H54 (cell line): ENCODE measurements around the gene PRKAA2.

Source experiments
- DNase-seq: peaks from one replicate; pipeline ENCODE4 v3.0.0; 2011; ENCODE audit warnings: low spot score, mixed read lengths; ENCODE audit not compliant: insufficient read length
- FAIRE-seq: peaks from 3 replicates; lab custom pipeline; 2011; peaks lifted over from hg19 to GRCh38; lab: Jason Lieb, UNC
- POLR2A ChIP-seq: IDR thresholded peaks from 2 replicates; pipeline ENCODE4 v1.6.1; 2011; ENCODE audit warnings: low read depth, mild to moderate bottlenecking, low read length

PRKAA2 gene

DNA sequence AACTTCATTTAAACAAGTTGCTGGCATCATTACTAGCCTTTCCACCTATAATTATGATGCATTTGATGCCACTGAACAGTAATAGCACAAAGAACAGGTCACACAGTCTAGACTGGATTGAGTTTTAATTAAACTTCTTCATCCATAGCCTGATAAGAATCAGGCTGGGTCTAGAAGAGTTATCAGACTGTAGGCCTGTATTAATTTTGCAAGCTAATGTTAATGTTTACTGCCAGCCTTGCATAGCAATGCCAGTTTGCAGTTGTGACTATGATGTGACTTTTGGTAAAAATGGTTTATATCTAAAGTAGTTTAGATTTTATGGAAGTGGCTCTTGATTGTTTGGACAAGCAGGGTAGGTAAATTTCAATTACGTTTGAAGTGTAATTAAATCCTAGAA lies 68.0 kb downstream of the PRKAA2 start:
- no peak for FAIRE-seq
- TF ChIP-seq POLR2A, result no peak
- no peak for DNase-seq

DNA sequence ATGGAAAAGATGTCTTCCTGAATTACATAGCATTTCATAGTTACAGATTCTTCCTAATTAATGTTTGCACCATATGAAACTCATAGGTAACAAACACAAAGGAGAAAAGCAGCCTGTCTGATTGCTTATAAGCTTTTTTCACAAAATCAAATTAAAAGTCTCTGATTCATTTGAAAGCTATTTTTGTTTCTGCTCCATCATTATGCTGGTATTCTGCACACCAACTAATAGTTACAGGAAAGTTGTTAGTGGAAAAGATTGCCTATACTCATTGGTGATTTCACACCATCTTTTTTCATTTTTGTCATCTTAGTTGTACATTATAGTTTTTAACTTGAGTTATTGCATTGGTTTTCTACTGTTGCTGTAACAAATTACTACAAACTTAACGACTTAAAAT lies 70.0 kb downstream of the PRKAA2 start:
- TF ChIP-seq POLR2A, result no peak
- FAIRE-seq, result peak; percentile 11

GRCh38 chr1:56719171-56719570 lies 74.1 kb downstream of the PRKAA2 start:
- FAIRE-seq, result no peak
- no peak for DNase-seq
- TF ChIP-seq POLR2A, result no peak

More for the DNA sequence above, 70.0 kb downstream of the PRKAA2 start:
- DNase-seq, result no peak

- no peak for FAIRE-seq
- no peak for DNase-seq
- TF ChIP-seq POLR2A, result no peak
Observed at GRCh38 chr1:56726706-56727105, 81.6 kb downstream of the PRKAA2 start.

DNA sequence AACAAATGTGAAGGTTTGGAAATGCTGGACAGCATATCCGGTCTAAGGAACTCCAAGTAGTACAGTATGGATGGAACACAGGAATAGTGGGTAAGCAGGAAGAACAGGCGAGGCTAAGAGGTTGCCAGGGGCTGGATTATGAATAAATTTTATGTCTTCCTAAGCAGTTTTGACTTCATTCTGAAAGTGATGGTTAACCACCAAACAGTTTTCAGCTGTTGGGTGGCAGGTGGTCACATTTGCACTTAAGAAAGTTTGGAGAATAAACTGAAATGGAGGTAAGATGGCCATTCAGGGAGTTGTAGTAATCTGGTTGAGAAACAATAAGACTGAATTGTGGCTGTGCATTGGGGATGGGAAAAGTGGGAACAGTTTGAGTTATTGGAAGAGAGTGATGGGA lies 83.8 kb downstream of the PRKAA2 start:
- no peak for DNase-seq
- TF ChIP-seq POLR2A, result no peak
- FAIRE-seq, result no peak

DNA sequence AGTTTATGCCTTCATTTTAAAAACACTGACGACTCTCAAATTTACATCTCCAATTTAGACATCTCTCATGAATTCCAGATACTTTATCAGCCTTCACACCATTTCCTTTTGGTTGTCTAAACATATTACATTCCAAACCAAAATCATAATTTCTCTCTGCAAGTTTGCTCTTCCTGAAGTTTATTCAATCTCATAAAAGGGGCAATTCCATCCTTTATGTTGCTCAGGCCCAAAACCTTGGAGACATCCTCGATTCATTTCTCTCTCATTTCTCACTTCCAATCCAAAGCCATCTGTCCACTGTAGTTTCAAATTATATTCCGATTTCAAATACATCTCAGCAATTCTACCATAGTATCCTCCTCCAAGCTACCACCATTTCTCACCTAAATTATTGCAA lies 100.1 kb downstream of the PRKAA2 start:
- no peak for FAIRE-seq
- no peak for TF ChIP-seq POLR2A
- DNase-seq, result no peak

DNA sequence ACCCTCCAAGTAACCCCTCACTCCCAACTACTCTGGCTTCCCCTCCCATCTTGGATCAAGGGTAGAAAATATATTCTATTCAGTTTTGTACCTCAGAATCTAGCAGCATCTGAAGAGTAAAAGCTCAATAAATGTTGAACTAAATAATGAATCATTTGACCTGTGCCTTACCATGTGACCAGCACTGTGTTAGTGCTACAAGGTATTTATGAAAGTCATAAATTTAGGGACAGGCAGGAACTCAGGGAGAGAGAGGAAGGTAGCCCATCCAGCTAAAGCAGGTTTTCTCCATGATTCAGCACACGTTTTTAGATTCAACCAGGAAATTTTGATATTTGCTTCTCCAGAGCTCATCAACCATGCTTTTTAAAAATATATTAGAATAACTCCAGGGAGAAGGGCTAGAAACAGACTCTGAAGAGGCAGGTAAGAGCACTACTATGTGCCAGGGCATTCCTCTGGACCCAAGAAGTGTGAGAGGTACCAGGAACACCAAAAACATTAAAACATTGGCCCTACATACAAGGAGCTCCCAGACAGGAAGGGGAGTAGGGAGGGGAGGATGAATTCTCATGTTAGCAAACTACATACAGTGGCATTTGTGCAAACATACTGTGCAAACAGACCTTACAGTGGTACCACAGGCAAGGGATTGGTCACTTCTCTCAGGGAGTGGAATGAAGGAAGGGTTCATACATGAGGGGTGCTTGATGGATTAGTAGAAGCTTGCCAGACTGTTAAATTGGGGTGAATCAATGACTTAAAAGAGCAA lies 109.8 kb downstream of the PRKAA2 start:
- FAIRE-seq, result no peak
- TF ChIP-seq POLR2A, result no peak
- no peak for DNase-seq

- FAIRE-seq, result no peak
- no peak for DNase-seq
- TF ChIP-seq POLR2A, result no peak
Observed at GRCh38 chr1:56755911-56756310, 110.8 kb downstream of the PRKAA2 start.

GRCh38 chr1:56758135-56758534 lies 113.0 kb downstream of the PRKAA2 start:
- TF ChIP-seq POLR2A, result no peak
- no peak for FAIRE-seq
- no peak for DNase-seq

- TF ChIP-seq POLR2A, result no peak
- FAIRE-seq (no peak), DNase-seq (no peak)
Observed at GRCh38 chr1:56758794-56759193, 113.7 kb downstream of the PRKAA2 start.
